Measurements from ENCODE around the gene NOL9.

NOL9 gene

DNA sequence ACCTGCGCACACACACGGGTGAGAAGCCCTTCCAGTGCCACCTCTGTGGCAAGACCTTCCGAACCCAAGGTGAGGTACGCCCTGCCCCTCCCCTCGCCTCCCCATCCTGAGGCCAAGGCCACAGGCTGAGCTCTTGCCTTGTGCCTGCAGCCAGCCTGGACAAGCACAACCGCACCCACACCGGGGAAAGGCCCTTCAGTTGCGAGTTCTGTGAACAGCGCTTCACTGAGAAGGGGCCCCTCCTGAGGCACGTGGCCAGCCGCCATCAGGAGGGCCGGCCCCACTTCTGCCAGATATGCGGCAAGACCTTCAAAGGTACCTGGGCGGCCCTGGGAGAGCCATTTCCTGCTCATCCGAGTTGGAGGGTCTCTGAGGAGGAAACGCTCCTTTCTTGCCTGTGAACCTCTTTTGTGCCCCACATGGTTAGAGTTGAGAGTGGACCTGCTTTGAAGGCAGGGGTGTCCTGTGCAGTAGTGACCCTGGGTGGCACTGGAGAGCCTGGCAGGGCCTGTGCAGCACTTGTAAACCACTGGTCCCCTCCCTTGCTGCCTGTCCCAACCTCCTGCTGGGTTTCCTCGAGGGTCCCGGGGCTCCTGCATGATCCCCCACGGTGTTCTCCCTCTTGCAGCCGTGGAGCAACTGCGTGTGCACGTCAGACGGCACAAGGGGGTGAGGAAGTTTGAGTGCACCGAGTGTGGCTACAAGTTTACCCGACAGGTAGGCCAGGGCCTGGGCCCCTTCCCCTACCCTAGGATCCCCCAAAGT, 34.0 kb upstream of the NOL9 start:
- TF ChIP-seq, protein P1, sequence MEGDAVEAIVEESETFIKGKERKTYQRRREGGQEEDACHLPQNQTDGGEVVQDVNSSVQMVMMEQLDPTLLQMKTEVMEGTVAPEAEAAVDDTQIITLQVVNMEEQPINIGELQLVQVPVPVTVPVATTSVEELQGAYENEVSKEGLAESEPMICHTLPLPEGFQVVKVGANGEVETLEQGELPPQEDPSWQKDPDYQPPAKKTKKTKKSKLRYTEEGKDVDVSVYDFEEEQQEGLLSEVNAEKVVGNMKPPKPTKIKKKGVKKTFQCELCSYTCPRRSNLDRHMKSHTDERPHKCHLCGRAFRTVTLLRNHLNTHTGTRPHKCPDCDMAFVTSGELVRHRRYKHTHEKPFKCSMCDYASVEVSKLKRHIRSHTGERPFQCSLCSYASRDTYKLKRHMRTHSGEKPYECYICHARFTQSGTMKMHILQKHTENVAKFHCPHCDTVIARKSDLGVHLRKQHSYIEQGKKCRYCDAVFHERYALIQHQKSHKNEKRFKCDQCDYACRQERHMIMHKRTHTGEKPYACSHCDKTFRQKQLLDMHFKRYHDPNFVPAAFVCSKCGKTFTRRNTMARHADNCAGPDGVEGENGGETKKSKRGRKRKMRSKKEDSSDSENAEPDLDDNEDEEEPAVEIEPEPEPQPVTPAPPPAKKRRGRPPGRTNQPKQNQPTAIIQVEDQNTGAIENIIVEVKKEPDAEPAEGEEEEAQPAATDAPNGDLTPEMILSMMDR (conservative IDR thresholded peaks at IDR 0.05), result no peak
- TF ChIP-seq ZFX (IDR thresholded peaks at IDR 0.05), result no peak
- no peak overlapping the region for H3K27ac ChIP-seq

GRCh38 chr1:6587261-6588005, 33.1 kb upstream of the NOL9 start:
- TF ChIP-seq ZFX (IDR thresholded peaks at IDR 0.05), result no peak
- TF ChIP-seq, protein P1 (conservative IDR thresholded peaks at IDR 0.05), result no peak
- no peak overlapping the region for H3K27ac ChIP-seq

DNA sequence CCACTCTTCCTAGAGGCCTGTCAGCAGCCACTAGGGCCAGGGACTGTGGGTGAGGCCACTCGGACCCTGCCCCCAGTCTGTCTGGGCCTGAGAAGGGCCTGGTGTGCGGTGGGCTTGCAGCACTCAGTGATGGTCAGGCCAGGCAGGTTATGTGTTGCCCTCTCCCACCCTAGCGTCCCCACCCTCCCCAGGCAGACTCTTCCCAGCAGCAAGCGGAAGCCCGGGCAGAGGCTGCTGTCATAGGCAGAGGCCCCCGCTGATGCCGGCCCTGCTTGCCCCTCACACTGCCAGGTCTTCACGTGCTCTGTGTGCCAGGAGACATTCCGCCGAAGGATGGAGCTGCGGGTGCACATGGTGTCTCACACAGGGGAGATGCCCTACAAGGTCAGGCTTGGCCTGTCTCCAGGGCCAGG, 32.1 kb upstream of the NOL9 start:
- TF ChIP-seq, protein P1 (conservative IDR thresholded peaks at IDR 0.05), result no peak
- no peak for TF ChIP-seq ZFX (IDR thresholded peaks at IDR 0.05)
- no peak overlapping the region for H3K27ac ChIP-seq

DNA sequence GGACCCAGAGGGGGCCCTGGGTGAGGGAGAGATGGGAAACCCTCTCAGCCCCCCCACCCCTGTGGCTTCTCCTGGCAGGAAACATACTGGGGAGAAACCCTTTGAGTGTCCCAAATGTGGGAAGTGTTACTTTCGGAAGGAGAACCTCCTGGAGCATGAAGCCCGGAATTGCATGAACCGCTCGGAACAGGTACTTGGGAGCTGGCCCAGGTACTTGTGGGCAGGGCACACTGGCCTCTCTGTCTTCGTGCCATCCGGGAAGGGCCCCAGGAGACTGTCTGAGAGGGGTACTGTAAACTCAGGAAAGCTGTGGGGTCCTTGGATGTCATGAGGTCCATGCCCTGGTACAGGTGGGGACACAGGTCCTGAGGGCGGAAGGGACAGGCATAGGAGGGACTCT, 31.5 kb upstream of the NOL9 start:
- no peak overlapping the region for H3K27ac ChIP-seq
- no peak for TF ChIP-seq ZFX (IDR thresholded peaks at IDR 0.05)
- TF ChIP-seq, protein P1 (conservative IDR thresholded peaks at IDR 0.05), result no peak

GRCh38 chr1:6585081-6585722, 30.9 kb upstream of the NOL9 start:
- H3K27ac ChIP-seq, result no peak overlapping the region
- TF ChIP-seq, protein P1 (conservative IDR thresholded peaks at IDR 0.05), result no peak
- no peak for TF ChIP-seq ZFX (IDR thresholded peaks at IDR 0.05)

DNA sequence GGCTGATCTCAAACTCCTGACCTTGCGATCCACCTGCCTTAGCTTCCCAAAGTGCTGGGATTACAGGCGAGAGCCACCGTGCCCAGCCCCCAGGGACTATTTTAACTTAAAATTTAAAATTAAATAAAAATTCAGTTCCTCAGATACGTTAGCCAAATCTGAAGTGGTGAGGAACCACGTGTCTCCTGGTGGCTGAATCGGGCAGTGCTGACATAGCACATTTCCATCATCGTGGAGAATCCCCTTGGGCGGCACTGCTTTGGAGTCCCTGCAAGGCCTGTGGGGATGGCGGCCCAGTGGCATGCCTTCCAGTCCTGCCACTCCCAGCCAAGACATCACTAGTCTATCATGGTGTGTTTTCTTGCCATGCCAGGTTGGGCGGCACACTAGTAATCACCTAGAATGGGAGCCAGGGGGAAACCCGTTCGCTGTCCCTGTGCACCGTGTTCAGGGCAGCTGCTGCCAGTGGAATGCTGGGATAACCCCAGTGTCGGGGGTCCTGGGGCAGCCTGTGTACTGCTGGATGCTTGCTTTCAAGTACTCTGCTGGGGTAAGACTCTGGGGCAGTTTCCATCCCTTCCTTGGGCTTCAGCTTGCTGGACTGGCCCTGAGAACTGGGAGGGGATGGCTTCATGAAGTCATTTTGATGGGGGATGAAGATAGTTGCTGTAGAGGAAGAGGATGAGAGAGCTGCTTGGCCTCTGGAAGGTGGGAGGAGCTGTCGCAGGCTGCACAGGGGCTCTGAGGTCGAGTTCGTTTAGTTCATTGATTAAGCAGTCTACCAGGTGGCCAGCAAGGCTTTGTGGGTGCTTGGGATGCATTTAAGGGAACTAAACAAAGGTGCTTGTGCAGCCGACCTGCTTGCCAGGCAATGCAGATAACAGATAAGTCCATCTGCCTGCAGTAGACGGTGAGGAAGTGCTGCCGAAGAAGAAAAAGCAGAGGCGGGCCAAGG, 30.1 kb upstream of the NOL9 start:
- H3K27ac ChIP-seq, result no peak overlapping the region
- TF ChIP-seq ZFX (IDR thresholded peaks at IDR 0.05), result no peak

DNA sequence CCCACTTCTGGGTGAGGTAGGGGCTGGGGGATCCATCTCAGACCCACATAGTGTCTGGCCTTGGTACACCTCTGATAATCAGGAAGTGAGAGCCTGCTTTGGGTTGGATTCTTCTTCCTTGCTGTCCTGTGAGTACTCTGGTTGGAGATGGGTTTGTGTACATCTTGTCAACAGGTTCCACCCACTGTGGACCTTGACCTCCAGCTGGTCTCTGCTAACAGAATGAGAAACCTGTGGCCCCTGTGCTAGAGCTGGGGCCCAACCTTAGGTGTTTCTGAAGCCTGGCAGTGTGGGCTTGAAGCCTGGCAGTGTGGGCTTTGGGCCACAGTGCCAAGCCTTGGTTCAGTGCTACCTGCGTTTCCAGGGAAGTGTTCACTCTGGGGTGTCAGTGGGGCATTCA, 28.1 kb upstream of the NOL9 start:
- TF ChIP-seq, protein P1 (conservative IDR thresholded peaks at IDR 0.05), result no peak
- TF ChIP-seq ZFX (IDR thresholded peaks at IDR 0.05), result no peak

More for the DNA sequence above, 28.1 kb upstream of the NOL9 start:
- no peak overlapping the region for H3K27ac ChIP-seq
